GM12891 (cell line): ENCODE results near the gene LYZL4.

Experiments used
- DNase-seq: peaks from one replicate; pipeline ENCODE4 v3.0.0; 2011; ENCODE audit warnings: low spot score; ENCODE audit not compliant: insufficient read length
- FAIRE-seq: peaks from 2 replicates; lab custom pipeline; 2011; peaks lifted over from hg19 to GRCh38; lab: Jason Lieb, UNC
- PAX5 ChIP-seq: IDR thresholded peaks from 2 replicates; pipeline ENCODE4 v1.6.1; 2011; ENCODE audit warnings: low read length, moderate library complexity, mild to moderate bottlenecking; ENCODE audit not compliant: insufficient read depth, severe bottlenecking
- POLR2A ChIP-seq: IDR thresholded peaks from 2 replicates; pipeline ENCODE4 v1.6.1; 2011; ENCODE audit warnings: low read depth, low read length, control low read depth
- POLR2AphosphoS5 ChIP-seq: IDR thresholded peaks from 2 replicates; pipeline ENCODE4 v1.6.1; 2011; ENCODE audit warnings: low read depth, low read length, control low read depth
- POU2F2 ChIP-seq: IDR thresholded peaks from 2 replicates; pipeline ENCODE4 v1.6.1; 2011; ENCODE audit warnings: low read depth, mild to moderate bottlenecking, control low read depth, low read length, moderate library complexity
- SPI1 ChIP-seq: IDR thresholded peaks from 2 replicates; pipeline ENCODE4 v1.6.1; 2011; ENCODE audit warnings: low read depth, low read length, control low read depth
- TAF1 ChIP-seq: IDR thresholded peaks from 2 replicates; pipeline ENCODE4 v1.6.1; 2011; ENCODE audit warnings: low read depth, low read length, control low read depth

The LYZL4 gene

DNA sequence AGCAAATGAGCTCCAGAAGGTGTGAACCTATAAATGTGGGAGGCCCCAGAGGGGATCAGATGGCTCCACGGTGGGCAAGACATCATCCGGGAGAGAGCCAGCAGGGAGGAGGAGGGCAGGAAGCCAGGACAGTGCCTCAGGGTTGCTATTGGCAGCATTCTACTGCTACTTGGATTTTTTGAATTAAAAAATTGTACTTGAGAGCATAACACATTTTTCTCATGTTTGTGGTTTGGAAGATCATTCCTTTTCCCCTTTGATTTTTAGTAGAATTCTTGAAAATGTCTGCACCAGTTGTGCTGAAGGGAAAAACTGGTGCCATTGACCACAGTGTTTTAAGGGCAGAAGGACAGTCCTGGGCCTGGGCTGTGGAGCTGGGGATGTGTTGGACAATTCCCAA lies 59.2 kb downstream of the LYZL4 start:
- DNase-seq: no peak

DNA sequence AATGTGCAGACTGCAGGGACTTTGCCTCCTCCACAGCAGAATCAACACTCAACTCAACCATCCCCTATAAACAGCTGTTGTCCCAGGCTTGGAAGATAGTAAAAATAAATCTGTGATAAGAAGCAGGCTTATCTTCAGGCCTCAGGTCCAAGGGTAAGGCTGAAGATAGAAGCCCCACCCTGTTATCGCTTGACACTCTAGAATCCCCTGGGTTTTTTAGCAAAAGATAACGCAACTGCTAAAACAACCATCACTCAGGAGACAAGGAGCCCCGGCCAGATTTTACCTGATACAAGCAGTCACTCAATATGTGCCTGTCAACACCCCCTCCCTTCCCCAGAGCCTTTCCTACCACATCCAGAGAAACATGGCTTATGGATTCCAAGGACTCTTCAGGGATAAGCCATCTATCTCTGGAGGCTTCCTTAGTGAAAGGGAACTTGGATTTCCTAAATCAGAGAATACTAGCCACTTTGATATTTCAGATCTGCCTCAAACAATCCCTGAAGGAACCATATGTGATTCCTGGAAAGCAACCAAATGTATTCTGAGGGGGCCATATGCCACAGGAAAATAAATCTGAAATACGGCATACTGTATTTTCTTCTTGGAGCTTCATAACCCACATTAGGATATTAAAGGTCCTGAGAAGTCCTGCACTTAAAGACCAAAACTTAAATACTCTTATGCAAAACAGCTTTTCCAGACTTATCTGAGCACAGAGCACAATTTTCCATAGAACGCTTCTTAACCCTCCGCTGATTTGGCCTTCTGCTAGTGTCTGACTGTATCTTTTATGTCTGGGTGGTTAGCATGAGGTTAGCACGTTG lies 60.4 kb downstream of the LYZL4 start:
- DNase-seq: no peak
- FAIRE-seq: no peak
- TF ChIP-seq TAF1: no peak
- TF ChIP-seq POLR2A: no peak
- no peak for TF ChIP-seq PAX5
- TF ChIP-seq SPI1: no peak
- TF ChIP-seq POLR2AphosphoS5: no peak
- no peak for TF ChIP-seq POU2F2

More for the DNA sequence above, 59.2 kb downstream of the LYZL4 start:
- FAIRE-seq: no peak
- TF ChIP-seq POLR2AphosphoS5 (no peak), POLR2A (no peak), POU2F2 (no peak), PAX5 (no peak), TAF1 (no peak), SPI1 (no peak)

DNA sequence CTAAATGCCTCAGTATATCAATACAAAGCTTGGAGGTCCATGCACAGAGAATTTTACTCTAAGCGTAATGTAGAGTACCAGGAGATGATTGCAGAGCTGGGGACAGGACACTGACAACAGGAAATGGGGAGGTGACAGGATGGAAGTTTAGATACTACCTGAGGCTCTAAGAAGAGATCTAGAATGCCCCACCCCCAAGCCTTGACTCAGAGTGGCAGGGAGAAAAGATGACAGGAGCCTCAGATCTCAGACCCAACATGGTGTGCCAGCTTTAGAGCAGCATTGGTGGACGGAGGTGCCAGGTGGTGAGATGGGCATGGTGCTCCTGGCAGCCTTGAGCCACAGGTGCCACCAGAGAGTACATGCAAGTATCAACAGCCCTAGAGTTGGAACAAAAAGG lies 62.5 kb downstream of the LYZL4 start:
- TF ChIP-seq SPI1 (no peak), POLR2A (no peak), PAX5 (no peak), TAF1 (no peak), POU2F2 (no peak), POLR2AphosphoS5 (no peak)
- no peak for FAIRE-seq
- no peak for DNase-seq
